Measurements from ENCODE around the gene FMO5. TPM values are rescaled to one million over a fixed set of nuclear protein-coding genes. Genes with fewer than 3 reads are reported as not detected.

Gene FMO5
- total and polyA plus RNA-seq, 10 of the 15 experiments (the other 5 are each of a cell fraction or from before 2014, with no cell fraction given), result 0.05 to 0.58 (median 0.19) TPM

DNA sequence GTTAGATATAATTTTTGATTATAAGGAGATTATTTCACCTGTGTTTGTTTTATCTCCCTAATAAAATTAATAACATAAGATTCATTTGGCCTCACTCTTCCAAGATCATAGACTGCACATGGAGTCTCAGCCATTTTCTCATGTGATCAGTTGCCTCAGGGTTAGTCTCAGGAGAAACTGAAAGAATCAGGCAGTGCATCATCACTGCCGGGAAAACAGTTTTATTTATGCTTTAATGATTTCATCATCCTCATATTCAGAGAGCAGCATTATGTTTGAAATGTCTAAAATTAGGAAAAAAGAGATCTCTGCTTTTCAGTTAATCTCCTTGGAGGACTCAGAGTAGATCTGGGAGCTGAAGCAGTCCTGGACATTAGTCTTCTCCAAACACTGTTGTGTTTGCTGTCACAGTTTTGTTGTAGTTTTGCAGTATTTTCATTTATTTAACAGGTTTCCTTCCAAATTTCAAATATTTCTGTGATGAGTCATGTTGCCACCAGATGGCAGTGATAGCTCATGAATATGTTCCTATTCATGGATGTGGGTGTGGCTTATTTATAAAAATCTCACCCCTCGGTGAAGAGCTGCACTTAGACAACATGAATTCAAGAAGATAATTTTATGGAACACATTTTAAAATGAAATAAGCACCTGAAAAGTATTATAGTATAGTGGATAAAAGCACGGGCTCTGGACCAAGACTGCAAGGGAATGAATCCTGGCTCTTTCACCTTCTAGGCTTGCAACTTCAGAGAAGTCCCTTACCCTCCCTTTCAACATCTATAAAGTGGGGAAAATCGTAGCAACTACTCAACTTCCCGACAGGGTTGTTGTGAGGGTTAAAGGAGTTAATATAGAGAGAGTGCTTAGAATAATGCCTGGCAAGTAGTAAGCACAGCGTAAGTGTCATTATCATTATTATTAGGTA is 48.5 kb upstream of the FMO5 start:
- TF ChIP-seq RAD21 (IDR thresholded peaks at IDR 0.05; ENCODE audit: insufficient read depth, low read depth, low read length) (peak; percentile 71), SMC3 (IDR thresholded peaks at IDR 0.05; ENCODE audit: borderline replicate concordance, low read length) (peak; percentile 63; the same call in 1 of the 2 replicates), CREM (IDR thresholded peaks at IDR 0.05; ENCODE audit: low read depth) (no peak)
- TF ChIP-seq, protein P1, sequence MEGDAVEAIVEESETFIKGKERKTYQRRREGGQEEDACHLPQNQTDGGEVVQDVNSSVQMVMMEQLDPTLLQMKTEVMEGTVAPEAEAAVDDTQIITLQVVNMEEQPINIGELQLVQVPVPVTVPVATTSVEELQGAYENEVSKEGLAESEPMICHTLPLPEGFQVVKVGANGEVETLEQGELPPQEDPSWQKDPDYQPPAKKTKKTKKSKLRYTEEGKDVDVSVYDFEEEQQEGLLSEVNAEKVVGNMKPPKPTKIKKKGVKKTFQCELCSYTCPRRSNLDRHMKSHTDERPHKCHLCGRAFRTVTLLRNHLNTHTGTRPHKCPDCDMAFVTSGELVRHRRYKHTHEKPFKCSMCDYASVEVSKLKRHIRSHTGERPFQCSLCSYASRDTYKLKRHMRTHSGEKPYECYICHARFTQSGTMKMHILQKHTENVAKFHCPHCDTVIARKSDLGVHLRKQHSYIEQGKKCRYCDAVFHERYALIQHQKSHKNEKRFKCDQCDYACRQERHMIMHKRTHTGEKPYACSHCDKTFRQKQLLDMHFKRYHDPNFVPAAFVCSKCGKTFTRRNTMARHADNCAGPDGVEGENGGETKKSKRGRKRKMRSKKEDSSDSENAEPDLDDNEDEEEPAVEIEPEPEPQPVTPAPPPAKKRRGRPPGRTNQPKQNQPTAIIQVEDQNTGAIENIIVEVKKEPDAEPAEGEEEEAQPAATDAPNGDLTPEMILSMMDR (IDR thresholded peaks at IDR 0.05 in 2 of 3, conservative IDR thresholded peaks at IDR 0.05 in 1 of 3; ENCODE audit: control insufficient read depth in 2 of 3, extremely low read depth in 1 of 3, insufficient read depth in 1 of 3, low read depth in 3 of 3, low read length in 3 of 3), result peak; percentile 47 to 65 (median 61); a peak in 5 of 6 replicates
- Histone ChIP-seq H3K9me3 (replicated peaks; ENCODE audit: control insufficient read depth, insufficient read depth, low read length) (no peaks in the 10 kb centered on the region), H3K36me3 (ENCODE audit: control insufficient read depth in 2 of 2, insufficient read depth in 2 of 2, low read length in 1 of 2) (peaks cover 6 to 36% of the 10 kb centered on the region in 2 experiments), H3K4me1 (ENCODE audit: control insufficient read depth, insufficient read depth, low read length) (no peaks in the 10 kb centered on the region), H3K27ac (ENCODE audit: control insufficient read depth, insufficient read depth) (no peak overlapping the region), H3K27me3 (replicated peaks in 1 of 2; ENCODE audit: control insufficient read depth in 2 of 2, insufficient read depth in 2 of 2, low read length in 1 of 2) (no peaks in the 10 kb centered on the region), H3K4me2 (ENCODE audit: control insufficient read depth, insufficient read depth) (no peak overlapping the region), H4K20me1 (ENCODE audit: control insufficient read depth, insufficient read depth) (no peaks in the 10 kb centered on the region), H3K4me3 (no peak overlapping the region), H3K79me2 (ENCODE audit: control insufficient read depth, insufficient read depth, low read length) (no peaks in the 10 kb centered on the region), H2AFZ (ENCODE audit: control insufficient read depth, low read depth, low read length) (no peak overlapping the region), H3K9ac (ENCODE audit: control insufficient read depth, insufficient read depth, low read length) (no peak overlapping the region)
- in situ Hi-C loops (cut with MboI), result loop anchor here (10.0 kb wide), 1 partner anchor 361 kb away; no protein-coding TSS in a partner anchor
- 48% methylated on average over 6 of the region's 6 CpGs for WGBS (ENCODE audit: insufficient coverage, insufficient replicate concordance, low lambda C conversion rate, missing lambda C conversion rate)
- RAD21 ChIA-PET (ENCODE audit: unreplicated experiment), result interaction anchor here (0.9 to 5.2 kb wide), 7 partner anchors 27 to 363 kb away, joined by 3 to 52 read pairs (median 4); partner anchors contain the start of gene CHD1L
- DNase-seq (ENCODE audit: low read depth, low spot score) (peak; percentile 9), FAIRE-seq (peak; percentile 61), ATAC-seq (peak; percentile 81)
- CTCF ChIA-PET, result interaction anchor here (0.7 to 8.7 kb wide), 29 partner anchors 8 to 619 kb away, joined by 3 to 107 read pairs (median 5); partner anchors contain the start of genes CHD1L and PRKAB2
- BruUV-seq (replicated peaks), result no TSS peak
- intact Hi-C loops (cut with micrococcal nuclease; ENCODE audit: unreplicated experiment), result loop anchor here (1.0 to 5.0 kb wide), 3 partner anchors 117 to 619 kb away; no protein-coding TSS in a partner anchor
- POLR2A ChIA-PET, result interaction anchor here (0.7 kb wide), 1 partner anchor 116 kb away, joined by 3 read pairs; no protein-coding TSS in a partner anchor
- SMC1A ChIA-PET (ENCODE audit: uncharacterized antibody, unreplicated experiment), result interaction anchor here (0.6 to 2.8 kb wide), 10 partner anchors 9 to 616 kb away, joined by 3 to 48 read pairs (median 4); no protein-coding TSS in a partner anchor

All from GM12878 (cell line).